ENCODE data around the gene RPL5.
A peak's percentile ranks its signal among the peaks of the same experiment; 100 is the strongest.

The RPL5 gene

DNA sequence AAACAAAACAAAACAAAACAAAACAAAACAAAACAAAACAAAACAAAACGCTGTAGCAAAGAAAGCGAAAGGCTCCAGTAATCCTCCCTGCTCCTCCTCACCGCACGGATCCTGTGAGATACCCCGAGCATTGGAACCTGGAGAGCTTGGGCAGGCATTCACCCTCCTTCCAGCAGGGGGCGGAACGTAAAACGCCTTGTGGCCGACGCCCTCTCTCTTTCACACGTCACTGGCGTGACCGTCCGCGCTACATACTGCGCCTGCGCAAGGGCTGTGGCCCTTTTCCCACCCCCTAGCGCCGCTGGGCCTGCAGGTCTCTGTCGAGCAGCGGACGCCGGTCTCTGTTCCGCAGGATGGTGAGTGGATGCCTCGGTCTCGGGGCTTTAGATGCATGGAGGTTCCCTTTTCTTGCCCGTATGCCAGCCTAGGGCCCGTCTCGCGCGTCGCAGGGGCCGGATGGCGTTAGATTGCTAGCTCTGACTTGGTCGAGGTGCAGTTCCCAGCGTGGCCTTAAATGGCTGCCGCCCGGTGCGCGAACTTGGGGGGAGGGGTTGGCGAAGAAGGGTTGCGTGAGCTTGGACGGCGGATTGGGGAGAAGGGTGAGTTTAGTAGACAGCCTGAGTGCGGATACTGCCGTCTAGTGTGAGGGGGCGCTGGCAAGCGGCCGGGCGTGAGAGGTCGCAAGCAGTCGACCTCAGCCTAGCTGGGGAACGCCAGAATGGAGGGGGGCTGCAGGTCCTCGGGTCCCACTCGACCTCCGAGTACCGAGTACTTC lies at the start of gene RPL5:
Gene RPL5 (plus strand): TSS at position 279 of the 775 bp plus-strand sequence. CDS start 75 bp downstream, at position 354.
- DNase-seq (ENCODE audit: low read depth): peak; percentile 97

DNA sequence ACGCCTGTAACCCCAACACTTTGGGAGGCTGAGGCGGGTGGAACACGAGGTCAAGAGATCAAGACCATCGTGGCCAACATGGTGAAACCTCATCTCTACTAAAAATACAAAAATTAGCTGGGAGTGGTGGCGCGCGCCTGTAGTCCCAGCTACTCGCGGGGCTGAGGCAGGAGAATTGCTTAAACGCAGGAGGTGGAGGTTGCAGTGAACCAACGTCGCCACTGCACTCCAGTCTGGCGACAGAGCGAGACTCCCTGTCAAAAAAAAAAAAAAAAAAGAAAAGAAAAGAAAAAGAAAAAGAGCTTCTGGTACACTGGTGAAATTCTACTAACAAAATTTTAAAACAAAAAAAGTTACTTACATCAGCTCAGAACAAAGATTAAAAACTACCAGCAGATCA lies 48.3 kb upstream of the RPL5 start:
- peak; percentile 27 for DNase-seq (ENCODE audit: low read depth)

DNA sequence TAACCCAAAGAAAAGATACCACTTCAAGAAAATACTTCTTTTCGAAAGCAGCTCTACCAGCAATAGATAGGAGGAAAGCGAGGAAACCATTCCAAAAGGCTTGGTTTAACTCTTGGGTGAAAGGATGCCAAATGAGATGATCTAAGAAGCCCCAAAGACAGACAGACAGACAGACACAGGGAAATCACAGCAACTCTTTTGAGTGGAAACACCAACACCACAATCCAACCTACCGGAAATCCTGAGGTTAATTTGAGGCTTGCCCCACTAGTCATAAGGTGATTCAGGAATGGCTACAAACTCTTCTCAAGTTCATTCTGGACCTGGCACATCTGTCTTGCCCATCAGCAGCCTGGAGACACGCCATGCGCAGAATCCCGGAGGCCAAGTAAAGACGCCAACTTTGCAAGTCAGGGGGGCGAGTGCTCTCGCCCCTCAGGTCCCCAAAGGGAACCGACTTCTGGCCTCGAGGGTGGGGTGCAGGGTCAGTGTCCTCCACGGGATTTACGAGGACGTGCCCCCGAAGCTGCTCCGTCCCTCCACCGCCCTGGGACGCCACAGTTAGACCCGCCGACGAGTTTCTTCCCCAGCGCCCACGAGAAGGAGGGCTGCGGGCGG lies 47.7 kb upstream of the RPL5 start:
- peak; percentile 44 for DNase-seq (ENCODE audit: low read depth)

DNA sequence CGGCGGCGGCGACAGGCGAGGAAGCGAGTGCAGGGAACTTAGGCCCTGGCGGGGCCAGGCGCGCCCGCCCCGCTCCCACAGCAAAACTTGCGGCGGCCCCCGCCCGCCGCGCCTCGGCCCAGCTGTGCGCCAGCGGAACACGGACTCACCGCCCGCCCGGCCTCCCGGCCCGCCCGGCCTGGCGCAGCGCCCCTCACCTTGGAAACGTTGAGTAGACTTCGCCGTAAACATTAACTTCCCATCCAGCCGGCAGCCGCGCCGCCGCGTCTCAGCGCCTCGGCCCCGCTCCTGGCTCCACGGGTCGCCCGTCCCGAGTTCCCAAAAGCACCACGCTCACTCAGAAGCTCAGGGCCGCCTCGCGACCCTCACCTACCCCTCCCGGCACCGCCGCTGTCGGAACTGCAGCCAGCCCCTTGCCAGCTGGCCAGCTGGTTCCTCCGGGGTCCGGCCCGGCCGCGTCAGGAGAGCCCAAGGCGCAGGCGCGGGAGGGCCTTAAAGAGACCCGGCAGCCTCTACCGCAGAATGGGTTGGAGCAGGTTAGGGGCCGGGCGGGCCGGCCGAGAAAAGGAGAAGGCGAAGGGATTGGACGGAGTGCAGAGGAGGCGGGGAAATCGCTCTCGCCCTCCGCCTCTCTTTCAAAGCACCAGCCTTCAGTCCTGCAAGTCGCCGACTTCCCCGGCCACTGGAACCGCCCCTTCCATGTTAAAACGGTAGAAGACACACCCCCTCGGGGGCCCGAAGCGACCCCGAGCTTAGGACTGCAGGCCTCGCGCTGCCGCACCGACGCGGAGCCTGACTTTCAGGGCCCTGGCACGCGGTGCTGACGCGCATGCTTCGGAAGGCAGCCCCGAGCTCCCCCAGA lies 47.0 kb upstream of the RPL5 start, which contains the start of gene EVI5:
Gene EVI5 (minus strand): TSS at position 470 of the 862 bp plus-strand sequence. CDS start 48,562 bp downstream, outside the sequence.
- peak; percentile 97 for DNase-seq (ENCODE audit: low read depth)

DNA sequence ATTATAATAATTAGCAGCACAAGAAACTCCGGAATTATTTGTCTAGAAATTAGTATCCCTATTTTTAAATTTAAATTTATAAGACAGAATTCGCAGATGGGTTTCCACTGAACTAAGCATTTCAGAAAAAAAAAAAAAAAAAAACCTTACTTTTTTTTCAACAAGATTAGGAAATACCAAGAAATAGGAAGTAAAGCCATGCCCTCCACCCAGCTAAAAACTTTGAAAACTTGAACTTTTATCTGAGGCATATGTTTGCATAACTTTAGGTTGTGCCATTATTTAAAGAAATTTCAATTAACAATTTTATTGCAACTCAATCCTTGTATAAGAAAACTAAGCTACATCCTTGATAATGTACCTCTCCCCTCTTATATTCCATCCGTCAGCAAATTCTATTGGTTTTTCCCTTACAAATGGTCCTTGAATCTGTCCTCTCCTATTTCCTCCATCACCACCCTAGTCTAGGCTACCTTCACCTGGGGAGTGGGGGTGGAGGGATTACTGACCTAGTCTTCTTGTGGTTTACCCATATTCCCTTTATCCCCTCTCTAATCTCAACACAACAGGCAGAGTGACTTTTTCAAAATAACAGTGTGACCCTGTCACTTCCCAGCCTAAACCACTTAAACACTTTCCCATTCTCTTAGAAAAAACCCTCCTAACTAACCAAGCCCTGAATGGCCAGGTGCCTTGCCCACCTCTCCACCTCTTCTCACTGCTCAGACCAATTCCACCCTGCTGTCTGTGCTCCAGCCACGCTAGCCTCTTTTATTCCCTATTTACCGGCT lies 45.5 kb upstream of the RPL5 start:
- no peak for DNase-seq (ENCODE audit: low read depth)

DNA sequence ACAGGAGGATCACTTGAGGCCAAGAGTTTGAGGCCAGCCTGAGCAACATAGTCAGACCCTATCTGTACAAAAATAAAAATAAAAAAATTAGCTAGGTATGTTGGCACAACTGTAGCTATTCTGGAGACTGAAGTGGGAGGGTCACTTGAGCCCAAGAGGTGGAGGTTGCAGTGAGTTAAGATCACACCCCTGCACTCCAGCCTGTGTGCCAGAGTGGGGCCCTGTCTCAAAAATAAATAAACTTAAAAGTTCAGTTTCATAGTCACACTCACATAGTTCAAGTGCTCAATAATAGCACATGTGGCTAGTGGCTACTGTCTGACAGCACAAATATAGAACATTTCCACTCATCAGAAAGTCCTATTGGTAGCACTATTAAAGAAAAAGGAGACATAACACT lies 41.8 kb upstream of the RPL5 start:
- no peak for DNase-seq (ENCODE audit: low read depth)

DNA sequence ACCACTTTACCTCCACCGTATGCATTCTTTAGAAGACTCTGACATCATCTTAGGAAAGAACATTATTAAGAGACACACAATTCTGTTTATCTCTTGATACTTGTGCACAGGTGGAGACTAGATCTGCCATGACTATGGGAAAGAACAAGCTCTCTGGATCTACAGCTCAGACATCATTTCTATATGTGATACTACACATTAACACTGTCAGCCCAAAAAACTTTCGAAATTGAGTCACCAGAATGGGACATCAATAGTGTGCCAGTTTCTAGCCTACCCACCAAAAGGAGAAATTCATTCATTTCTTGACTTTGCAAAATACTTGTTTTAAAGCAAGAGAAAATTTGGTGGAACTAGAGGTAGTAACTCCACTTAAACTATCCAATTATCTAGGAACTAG lies 41.0 kb upstream of the RPL5 start:
- no peak for DNase-seq (ENCODE audit: low read depth)

DNA sequence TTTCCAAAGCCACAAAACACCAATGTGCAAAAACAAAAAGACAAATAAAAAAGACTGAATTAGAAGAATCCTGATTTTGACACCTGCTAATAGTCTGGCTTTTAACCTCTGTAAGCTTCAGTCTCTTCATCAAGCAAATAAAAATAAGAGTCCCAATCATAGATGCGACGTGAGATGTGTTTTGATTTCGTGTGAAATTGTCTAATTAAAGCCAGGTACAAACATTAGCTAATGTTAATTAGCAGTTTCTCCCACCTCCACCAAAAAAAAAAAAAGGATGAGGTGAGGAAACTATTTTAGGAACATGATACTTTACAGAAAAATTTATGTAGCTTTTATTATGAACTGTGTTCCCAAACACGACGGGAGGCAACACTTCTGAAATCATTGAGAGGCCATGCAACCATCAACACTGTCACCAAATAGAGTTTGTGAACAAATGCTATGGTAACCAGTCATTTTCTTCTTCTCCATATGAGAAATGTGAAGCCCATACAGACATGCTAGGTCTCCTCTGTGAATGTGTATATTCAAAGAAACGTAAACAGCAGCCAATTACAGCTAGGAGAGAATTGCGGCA lies 40.3 kb upstream of the RPL5 start:
- no peak for DNase-seq (ENCODE audit: low read depth)

DNA sequence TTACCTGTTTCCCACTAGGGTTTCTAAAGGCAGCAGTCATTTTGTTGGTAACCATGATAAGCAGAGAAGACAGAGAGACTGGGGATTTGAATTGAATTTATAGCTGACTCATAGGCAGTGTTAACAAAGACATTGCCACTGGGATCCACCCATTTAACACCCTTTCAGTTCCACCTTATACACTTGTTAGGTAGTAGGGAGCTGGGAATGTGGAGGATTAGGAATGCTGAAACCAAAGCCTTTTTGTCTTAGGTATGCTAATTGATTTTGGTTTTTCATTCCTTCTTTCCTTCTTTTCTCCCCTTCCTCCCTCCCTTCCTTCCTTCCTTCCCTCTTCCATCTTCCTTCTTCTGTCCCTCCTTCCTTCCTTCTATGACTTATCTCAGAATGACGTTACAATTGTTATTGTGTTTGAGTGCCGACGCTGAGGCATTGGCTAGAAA lies 39.5 kb upstream of the RPL5 start:
- no peak for DNase-seq (ENCODE audit: low read depth)

DNA sequence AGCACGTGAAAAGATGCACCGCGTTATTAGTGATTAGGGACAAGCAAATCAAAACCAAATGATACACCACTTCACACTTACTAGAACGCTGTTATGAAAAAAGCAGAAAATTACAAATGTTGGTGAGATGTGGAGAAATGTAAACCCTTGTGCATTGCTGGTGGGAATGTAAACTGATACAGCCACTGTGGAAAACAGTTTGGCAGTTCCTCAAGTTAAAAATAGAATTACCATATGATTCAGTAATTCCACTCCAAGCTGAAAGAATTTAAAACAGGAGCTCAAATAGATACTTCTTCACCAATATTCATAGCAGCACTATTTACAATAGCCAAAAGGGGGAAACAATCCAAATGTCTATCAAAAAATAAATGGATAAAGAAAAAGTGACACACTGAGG lies 36.7 kb upstream of the RPL5 start:
- DNase-seq (ENCODE audit: low read depth): peak; percentile 87

DNA sequence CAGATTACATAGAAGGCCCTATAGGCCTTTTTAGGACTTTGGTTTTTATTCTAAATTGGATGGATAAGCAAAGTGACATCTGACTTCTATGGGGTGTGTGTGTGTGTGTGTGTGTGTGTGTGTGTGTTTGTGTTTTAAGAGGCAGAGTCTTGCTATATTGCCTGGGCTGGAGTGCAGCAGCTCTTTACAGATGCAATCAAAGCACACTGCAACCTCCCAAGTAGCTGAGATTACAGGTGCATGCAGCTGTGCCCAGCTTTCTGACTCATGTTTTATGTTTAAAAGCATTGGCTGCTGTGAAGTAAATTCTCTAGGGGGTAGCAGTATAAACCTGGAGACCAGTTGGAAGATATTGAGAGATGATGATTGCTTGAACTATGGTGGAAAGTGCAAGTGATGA lies 34.5 kb upstream of the RPL5 start:
- no peak for DNase-seq (ENCODE audit: low read depth)

DNA sequence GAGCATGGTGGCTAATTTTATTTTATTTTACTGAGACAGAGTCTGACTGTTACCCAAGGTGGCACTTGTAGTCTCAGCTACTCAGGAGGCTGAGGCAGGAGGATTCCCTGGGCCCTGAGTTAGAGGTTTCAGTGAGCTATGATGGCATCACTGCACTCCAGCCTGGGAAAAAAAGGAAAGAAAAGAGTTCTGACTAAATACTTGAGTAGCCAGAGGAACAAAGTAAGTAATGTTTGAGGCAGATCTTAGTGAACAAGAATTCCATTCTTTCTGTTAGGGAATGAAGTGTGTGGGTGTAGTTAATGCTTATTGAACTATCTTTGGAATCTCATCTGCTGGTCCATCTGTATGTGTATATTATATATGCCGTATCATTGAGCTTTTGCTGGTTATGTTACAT lies 33.9 kb upstream of the RPL5 start:
- DNase-seq (ENCODE audit: low read depth): no peak

DNA sequence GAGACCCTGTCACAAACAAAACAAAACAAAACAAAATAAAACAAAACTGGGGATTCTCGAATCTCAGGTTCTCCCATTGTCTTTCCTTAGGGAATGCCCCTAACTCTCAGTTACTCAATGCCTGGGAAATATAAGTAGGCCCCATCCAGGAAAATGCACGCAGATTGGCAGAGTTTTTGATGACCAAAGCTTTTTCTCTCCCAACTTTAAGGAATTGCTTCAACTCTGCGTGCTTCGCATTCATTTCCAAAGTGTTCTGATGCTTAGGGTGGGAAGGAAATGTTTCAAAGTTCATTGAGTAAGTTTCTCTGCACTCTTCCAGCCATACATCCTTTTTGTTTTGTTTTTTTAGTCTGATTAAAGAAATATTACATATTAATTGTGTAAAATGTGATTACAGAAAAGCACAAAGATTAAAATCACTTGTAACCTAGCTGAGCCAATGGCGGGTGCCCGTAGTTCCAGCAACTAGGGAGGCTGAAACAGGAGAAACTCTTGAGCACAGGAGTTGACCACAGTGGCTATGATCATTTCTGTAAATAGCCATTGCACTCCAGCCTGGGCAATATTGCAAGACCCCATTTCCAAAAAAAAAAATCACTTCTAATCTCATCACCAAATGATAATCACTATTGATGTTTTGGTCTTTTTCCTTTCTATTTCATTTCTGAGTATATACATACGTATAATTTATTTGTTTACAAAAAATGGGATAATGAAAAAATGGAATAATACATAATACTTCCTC lies 28.5 kb upstream of the RPL5 start:
- no peak for DNase-seq (ENCODE audit: low read depth)

DNA sequence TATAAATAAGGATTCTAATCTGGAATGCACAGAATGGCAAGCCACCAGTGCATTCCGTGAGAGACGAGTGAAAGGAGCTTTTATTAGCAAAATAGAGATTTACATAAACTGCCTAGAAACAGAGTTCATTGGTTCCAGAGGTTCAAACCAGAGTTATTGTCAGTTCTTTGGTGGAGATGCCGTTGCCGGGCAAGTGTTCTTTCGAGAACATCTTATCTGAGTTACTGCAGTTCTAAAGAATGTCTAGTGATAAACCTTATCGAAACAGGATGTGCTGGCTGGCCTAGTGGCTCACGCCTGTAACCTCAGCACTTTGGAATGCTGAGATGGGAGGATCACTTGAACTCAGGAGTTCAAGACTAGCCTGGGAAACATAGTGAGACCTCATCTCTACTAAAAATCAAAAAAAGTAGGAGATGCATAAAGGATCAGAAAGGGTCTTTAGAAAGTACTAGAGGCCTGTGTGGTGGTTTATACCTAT lies 27.1 kb upstream of the RPL5 start:
- DNase-seq (ENCODE audit: low read depth): peak; percentile 70

DNA sequence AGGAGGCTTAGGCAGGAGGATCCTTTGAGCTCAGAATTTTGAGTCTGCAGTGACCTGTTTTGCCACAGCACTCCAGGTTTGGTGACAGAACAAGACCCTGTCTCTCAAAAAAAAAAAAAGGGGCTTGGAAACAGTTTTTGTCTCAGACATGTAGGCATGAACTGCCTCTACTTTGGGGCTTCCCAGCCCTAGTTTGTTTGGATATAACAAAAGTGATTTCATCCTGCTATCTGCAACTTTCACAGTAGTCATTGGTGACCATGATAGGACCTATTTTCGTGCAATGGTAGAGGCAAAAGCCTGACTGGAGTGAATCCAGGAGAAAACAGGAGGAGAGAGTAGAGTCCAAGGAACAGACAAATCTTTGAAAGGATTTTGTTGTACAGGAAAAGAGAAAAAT lies 26.6 kb upstream of the RPL5 start:
- DNase-seq (ENCODE audit: low read depth): no peak

DNA sequence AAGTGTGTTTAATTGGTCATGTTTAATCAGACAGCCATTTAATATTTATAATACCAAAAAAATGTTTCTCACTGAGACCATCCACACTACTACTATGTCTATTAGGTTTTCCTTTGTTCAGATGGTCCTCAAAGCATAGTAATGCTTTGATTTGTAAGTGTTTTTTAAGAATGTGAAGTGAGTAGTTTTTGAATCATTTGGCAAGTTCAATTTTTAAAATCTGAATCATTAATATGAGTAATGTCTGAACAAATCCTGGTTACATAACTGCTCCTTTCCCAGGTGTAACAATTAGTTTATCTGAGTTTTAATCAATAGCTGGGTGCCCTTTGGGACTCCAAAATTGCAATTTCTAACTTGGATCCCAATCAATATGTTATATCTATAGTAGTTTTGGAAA lies 23.5 kb upstream of the RPL5 start:
- DNase-seq (ENCODE audit: low read depth): no peak

DNA sequence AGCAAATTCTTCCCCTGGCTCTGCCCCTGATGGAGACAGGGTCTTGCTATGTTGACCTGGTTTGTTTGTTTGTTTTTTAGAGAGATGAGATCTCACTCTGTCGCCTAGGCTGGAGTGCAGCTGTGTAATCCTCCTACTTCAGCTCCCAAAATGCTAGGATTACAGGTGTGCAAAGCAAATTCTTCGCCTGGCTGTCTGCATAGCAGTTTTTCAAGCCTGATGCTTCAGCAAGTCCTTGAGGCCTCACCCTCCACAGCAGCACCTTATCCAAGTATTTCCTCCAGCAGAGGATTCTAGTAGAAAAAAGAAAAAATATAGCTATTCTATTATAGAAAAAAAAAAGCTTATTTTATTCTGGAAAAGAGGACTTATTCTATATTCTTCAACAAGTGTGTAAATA lies 15.1 kb upstream of the RPL5 start:
- DNase-seq (ENCODE audit: low read depth): no peak

DNA sequence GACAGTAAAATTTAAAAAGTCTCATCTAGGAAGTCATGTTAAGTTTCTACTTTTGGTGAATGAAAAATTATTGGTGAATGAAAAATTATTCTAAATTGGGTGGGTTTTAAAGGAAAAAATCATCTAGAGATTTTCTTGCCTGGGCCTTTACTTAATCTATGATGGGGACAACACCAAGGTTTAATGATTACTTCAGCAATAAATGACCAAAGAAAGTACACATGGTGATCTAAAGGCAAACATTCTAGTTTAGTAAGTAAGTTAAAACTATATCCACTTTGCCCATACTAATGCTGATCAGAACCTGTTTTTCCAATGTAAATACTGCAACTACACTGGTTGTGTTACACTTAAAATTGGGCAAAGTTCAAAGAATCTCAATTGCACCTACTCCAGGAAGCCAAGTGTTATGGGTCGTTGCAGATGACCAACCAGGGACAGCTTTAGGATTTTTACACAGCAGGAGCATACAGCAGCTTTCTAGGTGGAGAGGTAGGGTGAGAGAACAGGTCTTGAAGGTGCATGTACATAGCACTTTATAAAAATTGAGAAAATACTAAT lies 14.6 kb upstream of the RPL5 start:
- no peak for DNase-seq (ENCODE audit: low read depth)

DNA sequence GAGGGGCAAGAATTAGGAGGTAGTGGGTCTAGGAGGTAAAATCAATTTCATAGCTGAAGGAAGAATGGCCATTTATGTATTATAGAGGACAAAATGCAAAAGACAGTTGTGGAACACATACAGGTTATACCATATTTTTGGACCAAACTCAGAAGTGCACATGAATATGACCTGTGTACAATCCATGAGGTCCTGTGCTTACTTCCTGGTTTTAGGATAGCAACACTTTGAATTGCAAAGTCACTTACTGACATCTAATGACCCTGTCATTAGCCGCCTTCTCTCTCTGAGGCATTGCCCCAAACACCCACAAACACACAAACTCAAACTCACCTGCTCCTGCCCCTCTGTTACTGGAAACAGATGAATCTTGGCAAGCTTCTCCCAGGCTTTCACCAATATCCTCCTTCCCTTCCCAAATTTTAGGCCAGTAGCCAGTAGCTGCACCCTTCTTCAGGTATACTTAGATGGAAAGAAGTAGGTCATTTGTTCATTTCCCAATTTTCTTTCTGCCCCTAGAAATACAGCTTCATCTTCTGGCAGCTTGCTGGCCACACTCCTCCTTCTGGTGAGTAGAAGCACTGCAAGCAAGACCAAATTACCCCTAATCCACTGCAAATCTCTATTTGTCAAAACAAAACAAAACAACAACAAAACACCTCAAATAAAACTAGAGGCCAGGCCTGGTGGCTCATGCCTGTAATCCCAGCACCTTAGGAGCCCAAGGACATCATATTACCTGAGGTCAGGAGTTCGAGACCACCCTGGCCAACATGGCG lies 13.7 kb upstream of the RPL5 start:
- DNase-seq (ENCODE audit: low read depth): peak; percentile 55
